NCI-H1436 (cell line): Measurements from ENCODE around the gene ABL2.
A peak's percentile ranks its signal among the peaks of the same experiment; 100 is the strongest.

Source experiments
- DNase-seq: peaks from one replicate; lab custom pipeline; 2025; lab: John Stamatoyannopoulos, UW

The ABL2 gene

GRCh38 chr1:179092896-179093461 is 136.5 kb downstream of the ABL2 start:
- no peak for DNase-seq

- DNase-seq, result no peak
Observed at GRCh38 chr1:179091691-179092165, 137.7 kb downstream of the ABL2 start.

- DNase-seq, result no peak
Observed at GRCh38 chr1:179090923-179091322, 138.6 kb downstream of the ABL2 start.

GRCh38 chr1:179090522-179090921 is 139.0 kb downstream of the ABL2 start:
- no peak for DNase-seq

- no peak for DNase-seq
Observed at GRCh38 chr1:179089827-179090482, 139.5 kb downstream of the ABL2 start.

GRCh38 chr1:179087665-179088064 is 141.8 kb downstream of the ABL2 start:
- no peak for DNase-seq

- no peak for DNase-seq
Observed at GRCh38 chr1:179083533-179083932, 145.9 kb downstream of the ABL2 start.

- no peak for DNase-seq
Observed at GRCh38 chr1:179082999-179083335, 146.5 kb downstream of the ABL2 start.

GRCh38 chr1:179082333-179082998 is 147.0 kb downstream of the ABL2 start:
- no peak for DNase-seq

GRCh38 chr1:179081687-179082332 is 147.7 kb downstream of the ABL2 start, which contains the start of gene TOR3A:
Gene TOR3A (plus strand): TSS chr1:179082070. CDS start chr1:179082129, 59 bp downstream.
- DNase-seq, result peak; percentile 79

GRCh38 chr1:179080866-179081686 is 148.4 kb downstream of the ABL2 start:
- DNase-seq, result no peak

GRCh38 chr1:179079113-179079761 is 150.2 kb downstream of the ABL2 start:
- DNase-seq, result peak; percentile 57

GRCh38 chr1:179077396-179077795 is 152.1 kb downstream of the ABL2 start:
- DNase-seq, result no peak

- peak; percentile 17 for DNase-seq
Observed at GRCh38 chr1:179066471-179066870, 163.0 kb downstream of the ABL2 start.

GRCh38 chr1:179061360-179062282 is 167.9 kb downstream of the ABL2 start:
- no peak for DNase-seq

GRCh38 chr1:179058487-179059483 is 170.7 kb downstream of the ABL2 start:
- DNase-seq, result no peak

GRCh38 chr1:179055937-179056336 is 173.5 kb downstream of the ABL2 start:
- no peak for DNase-seq

- no peak for DNase-seq
Observed at GRCh38 chr1:179053486-179053885, 176.0 kb downstream of the ABL2 start.

GRCh38 chr1:179052776-179053175 is 176.7 kb downstream of the ABL2 start:
- no peak for DNase-seq
